ENCODE data around the gene CSH1.
"Not testable (repeated sequence)": the region's sequence is repeated elsewhere in the genome, so short reads cannot be mapped to it uniquely, and the experiment has no call there.

The CSH1 gene

GRCh38 chr17:63898899-63899798 lies 2.8 kb upstream of the CSH1 start:
- not testable (repeated sequence) for DNase-seq

DNA sequence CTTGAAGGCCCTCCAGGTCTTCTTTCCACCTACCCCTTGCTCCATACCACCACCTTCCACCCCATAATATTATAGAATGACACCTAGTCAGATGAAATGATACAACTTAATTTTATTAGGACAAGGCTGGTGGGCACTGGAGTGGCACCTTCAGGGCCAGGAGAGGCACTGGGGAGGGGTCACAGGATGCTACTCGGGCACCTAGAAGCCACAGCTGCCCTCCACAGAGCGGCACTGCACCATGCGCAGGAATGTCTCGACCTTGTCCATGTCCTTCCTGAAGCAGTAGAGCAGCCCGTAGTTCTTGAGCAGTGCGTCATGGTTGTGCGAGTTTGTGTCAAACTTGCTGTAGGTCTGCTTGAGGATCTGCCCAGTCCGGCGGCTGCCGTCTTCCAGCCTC lies 1.6 kb downstream of the CSH1 start:
- DNase-seq: not testable (repeated sequence)

DNA sequence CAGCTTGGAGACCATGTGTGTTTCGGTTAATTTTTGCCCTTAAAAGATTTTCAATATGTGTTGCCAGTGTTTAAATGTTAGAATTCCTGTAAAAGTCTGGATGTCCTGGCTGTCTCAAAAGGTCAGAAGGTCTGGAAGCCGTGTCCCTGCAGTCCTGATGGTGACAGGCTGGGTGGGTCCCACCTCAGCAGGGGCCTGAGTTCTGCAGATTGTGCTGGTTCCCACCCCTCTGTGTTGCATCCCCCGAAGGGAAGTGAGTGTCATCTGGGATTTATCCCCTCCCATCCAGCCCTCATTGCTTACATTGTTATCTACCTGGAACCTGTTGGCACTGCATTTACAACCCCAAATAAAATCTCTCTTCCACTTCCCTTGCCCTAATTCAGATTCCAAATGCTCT lies 2.4 kb downstream of the CSH1 start:
- not testable (repeated sequence) for DNase-seq

DNA sequence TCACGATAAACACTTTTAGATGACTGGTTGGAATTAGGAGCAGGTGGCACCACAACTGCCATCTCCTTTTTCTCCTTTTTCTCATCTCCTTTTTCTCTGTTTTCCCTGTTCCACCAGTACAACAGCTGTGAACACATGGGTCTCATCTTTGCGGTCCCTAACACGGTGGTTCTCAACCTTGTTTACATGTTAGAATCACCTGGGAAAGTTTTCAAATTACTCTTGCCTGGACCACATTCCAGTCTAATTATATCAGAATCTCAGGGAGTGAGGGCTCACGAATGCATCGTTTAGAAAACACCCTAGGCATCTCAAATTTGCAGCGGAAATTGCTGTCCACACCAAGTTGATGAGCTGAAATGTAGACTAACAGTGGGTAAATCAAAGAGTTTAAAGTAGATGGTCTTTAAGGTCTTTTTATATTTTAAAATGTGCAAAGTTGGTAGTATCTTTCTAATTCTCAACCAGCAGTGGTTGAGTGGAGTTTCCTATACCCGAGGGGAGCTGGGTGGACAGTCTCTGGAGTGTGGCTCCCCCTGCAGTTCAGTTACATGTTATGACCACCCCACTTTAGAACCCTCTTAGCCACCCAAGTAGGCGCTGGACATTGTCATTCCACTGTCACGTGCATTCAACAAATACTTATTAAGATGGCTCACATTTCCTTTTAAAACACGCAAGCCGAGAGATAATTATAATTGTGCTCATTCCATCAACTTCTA lies 3.9 kb downstream of the CSH1 start:
- not testable (repeated sequence) for DNase-seq

GRCh38 chr17:63889026-63889848 lies 7.1 kb downstream of the CSH1 start:
- not testable (repeated sequence) for DNase-seq

GRCh38 chr17:63885119-63885518 lies 11.3 kb downstream of the CSH1 start:
- DNase-seq: not testable (repeated sequence)

DNA sequence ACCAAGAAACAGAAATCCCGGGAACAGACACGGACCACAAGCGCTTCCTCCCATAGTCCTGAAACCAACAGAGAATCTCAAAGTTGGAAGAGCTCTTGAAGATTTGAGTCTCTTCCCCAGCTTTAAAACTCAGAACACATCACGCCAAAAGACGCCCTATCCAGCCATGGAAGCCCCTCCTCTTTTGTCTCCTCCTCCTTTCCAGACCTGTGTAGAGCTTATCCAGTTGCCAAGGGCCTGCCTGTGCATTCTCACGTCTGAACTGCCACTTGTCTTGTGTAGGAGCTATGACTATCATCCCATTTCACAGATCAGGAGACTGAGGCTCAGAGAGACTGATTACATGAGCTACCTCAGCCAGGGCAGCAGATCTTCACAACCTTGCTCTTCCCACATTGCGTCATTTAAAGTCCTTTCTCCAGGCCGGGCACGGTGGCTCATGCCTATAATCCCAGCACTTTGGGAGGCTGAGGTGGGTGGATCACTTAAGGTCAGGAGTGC lies 13.7 kb downstream of the CSH1 start:
- DNase-seq: not testable (repeated sequence)

- peak; percentile 3 for DNase-seq
Observed at GRCh38 chr17:63881935-63882601, 14.3 kb downstream of the CSH1 start, which contains the start of gene GH2. TSS of gene GH2 (minus strand) at chr17:63881944. CDS start at chr17:63881801, 143 bp downstream.

GRCh38 chr17:63881337-63881736 lies 15.0 kb downstream of the CSH1 start:
- DNase-seq: not testable (repeated sequence)

- no peak for DNase-seq
Observed at GRCh38 chr17:63880706-63881105, 15.7 kb downstream of the CSH1 start.

DNA sequence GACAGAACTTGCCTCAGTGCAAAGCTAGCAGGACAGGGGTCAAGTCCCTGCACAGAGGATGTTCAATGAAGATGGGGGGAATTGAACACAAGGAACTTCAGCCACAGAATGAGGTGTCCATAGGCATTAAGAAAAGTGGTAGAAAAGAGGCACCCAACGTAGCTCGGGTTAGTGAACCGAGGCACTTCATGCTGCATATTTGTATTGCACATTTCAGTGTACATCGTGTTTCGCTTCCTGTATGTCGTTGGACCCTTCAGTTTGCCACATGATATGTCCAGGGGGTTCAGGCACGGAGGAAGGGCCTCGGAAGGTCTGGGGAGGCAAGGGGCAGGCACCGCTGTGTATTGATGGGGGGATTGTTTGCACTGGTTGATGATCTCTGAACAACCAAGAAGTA lies 18.0 kb downstream of the CSH1 start:
- DNase-seq: not testable (repeated sequence)

GRCh38 chr17:63874693-63875092 lies 21.7 kb downstream of the CSH1 start:
- not testable (repeated sequence) for DNase-seq

DNA sequence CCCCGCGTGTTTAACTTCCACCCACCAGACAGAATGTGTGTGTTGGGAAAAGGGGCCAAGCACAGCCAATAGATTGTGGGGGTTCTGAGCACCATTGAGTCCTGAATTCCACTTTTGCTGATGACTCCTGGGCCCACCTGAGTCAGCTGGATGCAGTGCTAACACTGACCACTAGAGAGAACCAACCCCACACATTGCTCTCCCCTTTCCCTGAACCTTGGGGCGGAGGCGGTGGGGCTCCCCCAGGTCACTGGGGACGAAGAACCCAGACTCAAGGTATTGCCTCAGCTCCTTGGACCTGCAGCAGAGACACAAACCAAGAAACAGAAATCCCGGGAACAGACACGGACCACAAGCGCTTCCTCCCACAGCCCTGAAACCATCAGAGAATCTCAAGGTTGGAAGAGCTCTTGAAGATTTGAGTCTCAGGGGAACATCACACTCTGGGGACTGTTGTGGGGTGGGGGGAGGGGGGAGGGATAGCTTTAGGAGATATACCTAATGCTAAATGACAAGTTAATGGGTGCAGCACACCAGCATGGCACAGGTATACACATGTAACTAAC lies 22.2 kb downstream of the CSH1 start:
- not testable (repeated sequence) for DNase-seq

DNA sequence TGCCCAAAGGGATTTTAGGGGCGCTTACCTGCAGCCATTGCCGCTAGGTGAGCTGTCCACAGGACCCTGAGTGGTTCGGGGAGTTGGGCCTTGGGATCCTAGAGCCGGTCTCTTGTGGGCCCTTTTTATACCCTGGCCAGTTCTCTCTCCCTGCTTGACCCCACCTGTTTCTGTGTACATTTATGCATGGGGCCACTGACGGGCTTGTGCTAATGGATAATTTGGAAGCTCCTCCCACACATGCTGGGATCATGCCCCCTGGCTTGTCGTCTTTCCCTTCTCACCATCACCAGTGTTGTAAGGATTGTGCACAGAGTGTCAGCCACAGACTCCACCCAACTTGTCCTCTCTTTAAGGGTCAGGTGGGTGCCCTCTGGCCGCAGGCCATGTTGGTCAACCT lies 22.8 kb downstream of the CSH1 start, which contains the start of gene CSH2:
Gene CSH2, minus strand, starts transcription at position 101 of the 400 bp plus-strand sequence. Its CDS starts 63 bp downstream, at position 38.
- DNase-seq: not testable (repeated sequence)

GRCh38 chr17:63871646-63872365 lies 24.6 kb downstream of the CSH1 start:
- DNase-seq: not testable (repeated sequence)

DNA sequence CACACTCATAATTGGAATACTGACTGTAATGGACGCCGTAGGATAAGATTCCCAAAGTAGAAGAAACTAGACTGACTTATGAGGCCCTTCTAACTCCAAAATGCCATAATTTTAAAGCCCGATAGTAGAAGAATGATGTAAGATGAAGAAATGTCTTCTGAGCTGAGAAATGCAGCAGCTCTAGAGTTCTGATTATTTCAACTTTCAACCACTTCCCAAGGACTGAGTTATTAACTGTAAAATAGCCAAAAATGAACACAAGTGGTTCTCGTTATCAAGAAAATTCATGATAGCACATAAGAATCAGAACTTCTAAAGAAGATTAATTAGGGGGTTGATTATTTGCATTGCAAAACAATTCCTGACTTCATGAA lies 26.1 kb downstream of the CSH1 start:
- not testable (repeated sequence) for DNase-seq

DNA sequence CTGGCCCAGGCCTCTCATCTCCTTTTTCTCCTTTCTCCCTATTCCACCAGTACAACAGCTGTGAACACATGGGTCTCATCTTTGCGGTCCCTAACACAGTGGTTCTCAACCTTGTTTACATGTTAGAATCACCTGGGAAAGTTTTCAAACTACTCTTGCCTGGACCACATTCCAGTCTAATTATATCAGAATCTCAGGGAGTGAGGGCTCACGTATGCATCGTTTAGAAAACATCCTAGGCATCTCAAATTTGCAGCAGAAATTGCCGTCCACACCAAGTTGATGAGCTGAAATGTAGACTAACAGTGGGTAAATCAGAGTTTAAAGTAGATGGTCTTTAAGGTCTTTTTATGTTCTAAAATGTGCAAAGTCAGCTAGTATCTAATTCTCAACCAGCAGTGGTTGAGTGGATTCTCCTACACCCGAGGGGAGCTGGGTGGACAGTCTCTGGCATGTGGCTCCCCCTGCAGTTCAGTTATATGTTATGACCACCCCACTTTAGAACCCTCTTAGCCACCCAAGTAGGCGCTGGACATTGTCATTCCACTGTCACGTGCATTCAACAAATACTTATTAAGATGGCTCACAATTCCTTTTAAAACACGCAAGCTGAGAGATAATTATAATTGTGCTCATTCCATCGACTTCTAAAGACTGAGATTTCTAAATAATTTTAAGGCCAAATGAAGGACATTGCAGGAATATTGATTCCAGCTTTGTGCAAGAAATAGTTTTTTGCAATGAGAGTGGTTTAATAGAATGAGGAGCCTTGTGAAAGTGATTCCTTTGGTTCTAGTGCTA lies 26.7 kb downstream of the CSH1 start:
- not testable (repeated sequence) for DNase-seq

GRCh38 chr17:63866625-63867024 lies 29.7 kb downstream of the CSH1 start:
- DNase-seq: not testable (repeated sequence)

DNA sequence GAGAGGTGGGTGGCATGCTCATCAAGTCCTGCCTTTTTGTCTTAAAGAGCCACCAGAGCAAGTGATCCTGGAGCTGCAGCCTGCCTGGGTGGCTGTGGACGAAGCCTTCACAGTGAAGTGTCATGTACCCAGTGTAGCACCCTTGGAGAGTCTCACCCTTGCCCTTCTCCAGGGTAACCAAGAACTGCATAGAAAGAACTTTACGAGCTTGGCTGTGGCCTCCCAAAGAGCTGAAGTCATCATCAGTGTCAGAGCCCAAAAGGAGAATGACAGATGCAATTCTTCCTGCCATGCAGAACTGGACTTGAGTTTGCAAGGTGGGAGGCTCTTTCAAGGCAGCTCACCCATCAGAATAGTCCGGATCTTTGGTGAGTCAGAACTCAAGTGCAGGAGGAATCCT lies 37.1 kb downstream of the CSH1 start:
- DNase-seq: no peak

DNA sequence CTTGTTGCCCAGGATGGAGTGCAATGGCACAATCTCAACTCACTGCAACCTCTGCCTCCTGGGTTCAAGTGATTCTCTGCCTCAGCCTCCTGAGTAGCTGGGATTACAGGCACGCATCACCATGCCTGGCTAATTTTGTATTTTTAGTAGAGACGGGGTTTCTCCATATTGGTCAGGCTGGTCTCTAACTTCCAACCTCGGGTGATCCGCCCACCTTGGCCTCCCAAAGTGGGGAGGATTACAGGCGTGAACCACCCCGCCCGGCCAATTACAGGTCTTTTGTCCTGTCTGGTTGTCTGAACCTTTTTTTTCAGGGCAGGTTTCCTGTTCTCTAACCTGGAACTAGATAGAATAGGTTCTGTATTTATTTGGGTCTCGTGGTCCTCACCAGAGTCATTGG lies 39.9 kb downstream of the CSH1 start:
- not testable (repeated sequence) for DNase-seq

All from NCI-H1436 treated with DMSO at 0.1 percent for 48 hours (cell line).